Gastrocnemius medialis (tissue), 4 donors: ENCODE measurements around the gene SLC1A7. TPM values are rescaled to one million over a fixed set of nuclear protein-coding genes. Genes with fewer than 3 reads are reported as not detected.

Source experiments
- ATAC-seq, 2 donors: fragments of 150-250 bp; one replicate each; pipeline ENCODE4 v1.9.1; 2016
- DNase-seq, 2 donors: peaks; one replicate each; pipeline ENCODE4 v3.0.0-alpha.2; 2019
- H3K27ac ChIP-seq, 4 donors: fragments of 200-600 bp; sonication (generic); 1 replicate in 1 of 4; 2 replicates in 3 of 4; pipeline ENCODE4 v1.5.1; 2016 to 2018; ENCODE audit warnings: mild to moderate bottlenecking in 2 of 4, moderate library complexity in 1 of 4
- H3K27me3 ChIP-seq, 3 donors: fragments of 200-600 bp; sonication (generic) in 2 of 3; 1 replicate in 1 of 3; 2 replicates in 2 of 3; pipeline versions ENCODE4 v1.5.1 to v1.6.0; 2016 to 2019; ENCODE audit warnings: mild to moderate bottlenecking in 1 of 3, moderate library complexity in 1 of 3
- H3K36me3 ChIP-seq, 2 donors: fragments of 200-600 bp; sonication (generic) in 1 of 2; one replicate each; pipeline ENCODE4 v1.5.1; 2017 to 2018
- H3K4me1 ChIP-seq, 2 donors: fragments of 200-600 bp; sonication (generic) in 1 of 2; one replicate each; pipeline ENCODE4 v1.5.1; 2016 to 2017; ENCODE audit warnings: mild to moderate bottlenecking in 2 of 2
- H3K4me3 ChIP-seq, 4 donors: fragments of 200-600 bp; sonication (generic) in 3 of 4; 1 replicate in 1 of 4; 2 replicates in 3 of 4; pipeline ENCODE4 v1.5.1; 2016 to 2019; ENCODE audit warnings: mild to moderate bottlenecking in 2 of 4
- H3K9me3 ChIP-seq, 3 donors: fragments of 200-600 bp; sonication (generic) in 2 of 3; 1 replicate in 1 of 3; 2 replicates in 2 of 3; pipeline ENCODE4 v1.5.1; 2016 to 2019
- CTCF ChIP-seq, 5 experiments: fragments of 450-650 bp in 3 of 5; fragments of 200-600 bp in 2 of 5; sonication (generic) in 2 of 5; IDR thresholded peaks in 4 of 5; conservative IDR thresholded peaks in 1 of 5; 1 replicate in 4 of 5; 2 replicates in 1 of 5; pipeline ENCODE4 v1.5.1; 2016 to 2019; ENCODE audit warnings: antibody characterized with exemption in 5 of 5, mild to moderate bottlenecking in 3 of 5, moderate library complexity in 3 of 5
- POLR2A ChIP-seq, 2 donors: fragments of 450-650 bp; IDR thresholded peaks; one replicate each; pipeline ENCODE4 v1.6.1; 2017; ENCODE audit warnings: antibody characterized with exemption in 2 of 2, mild to moderate bottlenecking in 2 of 2, moderate library complexity in 2 of 2
- in situ Hi-C, 4 donors: fragments of 200-750 bp; cut with MboI; loops; one replicate each; pipeline versions ENCODE4 v1.15.0 to v1.8.0; 2017; ENCODE audit warnings: low sequenced_read_pairs in 4 of 4
- intact Hi-C: fragments of 100-400 bp; cut with DNase I; formaldehyde crosslinking; loops from one replicate; pipeline ENCODE4 v1.15.1; 2023; ENCODE audit warnings: low total_unique reads
- total RNA-seq, 4 donors: library from RNA; depleted of rRNA; stranded (reverse); fragments of >200 nt; gene quantifications; one replicate each; pipeline versions ENCODE4 v1.1.0 to v1.2.3, GENCODE V29; 2016

SLC1A7 gene
- total RNA-seq, 4 donors from 2014 or later, result 0.24 to 1.1 (median 0.25) TPM; not detected in 1

DNA sequence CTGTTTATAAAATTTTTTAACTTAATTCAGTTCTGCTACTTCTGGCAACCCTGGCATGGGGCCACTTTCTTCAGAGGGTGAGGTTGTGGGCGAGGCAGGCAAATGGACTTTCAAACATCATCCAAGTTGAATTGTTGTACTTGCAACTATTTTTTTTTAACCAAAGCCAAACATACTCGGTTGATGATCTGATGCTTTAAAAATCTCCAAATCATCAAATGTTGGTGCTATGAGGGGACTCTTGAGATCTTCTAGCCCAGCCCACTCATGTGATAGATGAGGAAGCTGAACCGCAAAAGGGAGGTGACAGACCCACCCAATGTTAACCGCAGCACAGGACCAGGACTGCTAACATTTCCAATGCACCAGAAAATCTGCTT, 6.7 kb downstream of the SLC1A7 start:
- Histone ChIP-seq H3K4me1 (peaks cover 0 to 5% of the 10 kb centered on the region in 2 donors), H3K27ac (no peak overlapping the region), H3K36me3 (no peaks in the 10 kb centered on the region), H3K9me3 (no peaks in the 10 kb centered on the region), H3K4me3 (no peak overlapping the region), H3K27me3 (no peaks in the 10 kb centered on the region)
- in situ Hi-C loops, result no loop called here
- TF ChIP-seq CTCF (IDR thresholded peaks at IDR 0.05 in 4 of 5, conservative IDR thresholded peaks at IDR 0.05 in 1 of 5) (no peak), POLR2A (IDR thresholded peaks at IDR 0.05) (no peak)
- DNase-seq (no peak), ATAC-seq (no peak)
- intact Hi-C loops, result no loop called here

GRCh38 chr1:53134961-53135734, 7.3 kb downstream of the SLC1A7 start:
- H3K4me1 ChIP-seq, result no peaks in the 10 kb centered on the region
- in situ Hi-C loops, result no loop called here
- no peaks in the 10 kb centered on the region for H3K27me3 ChIP-seq
- ATAC-seq (no peak), DNase-seq (no peak)
- intact Hi-C loops, result no loop called here
- no peak overlapping the region for H3K4me3 ChIP-seq
- H3K36me3 ChIP-seq, result no peaks in the 10 kb centered on the region
- no peaks in the 10 kb centered on the region for H3K9me3 ChIP-seq
- TF ChIP-seq CTCF (IDR thresholded peaks at IDR 0.05 in 4 of 5, conservative IDR thresholded peaks at IDR 0.05 in 1 of 5) (no peak), POLR2A (IDR thresholded peaks at IDR 0.05) (no peak)
- H3K27ac ChIP-seq, result no peak overlapping the region

DNA sequence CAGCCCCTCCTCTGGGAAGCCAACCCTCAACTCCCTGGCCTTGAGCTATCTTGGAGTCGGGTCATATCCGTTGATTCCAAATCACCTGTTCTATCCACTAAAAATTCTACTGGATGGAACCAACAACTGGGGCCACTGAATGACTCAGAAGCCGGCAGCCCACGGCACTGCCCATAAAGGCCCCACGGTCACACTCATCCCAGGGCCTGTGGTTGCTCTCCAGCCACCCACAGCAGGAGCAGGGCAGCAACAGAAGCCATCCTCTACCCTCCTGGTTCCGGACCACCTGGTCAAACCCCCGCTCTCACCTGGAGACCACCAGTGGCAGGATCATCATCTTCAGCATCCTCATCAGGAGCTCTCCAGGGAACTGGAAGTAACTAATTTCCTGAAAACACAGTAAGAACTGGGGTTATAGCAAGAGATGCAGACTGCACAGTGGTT, 8.4 kb downstream of the SLC1A7 start:
- Histone ChIP-seq H3K27ac (no peak overlapping the region), H3K9me3 (no peaks in the 10 kb centered on the region), H3K4me1 (no peaks in the 10 kb centered on the region), H3K27me3 (no peaks in the 10 kb centered on the region), H3K36me3 (no peaks in the 10 kb centered on the region), H3K4me3 (no peak overlapping the region)
- intact Hi-C loops (no loop called here), in situ Hi-C loops (no loop called here)
- ATAC-seq (no peak), DNase-seq (no peak)
- no peak for TF ChIP-seq POLR2A (IDR thresholded peaks at IDR 0.05)
- no peak for TF ChIP-seq CTCF (IDR thresholded peaks at IDR 0.05 in 4 of 5, conservative IDR thresholded peaks at IDR 0.05 in 1 of 5)

- Histone ChIP-seq H3K27me3 (no peaks in the 10 kb centered on the region), H3K36me3 (no peaks in the 10 kb centered on the region), H3K4me1 (no peaks in the 10 kb centered on the region), H3K4me3 (no peak overlapping the region), H3K27ac (no peak overlapping the region), H3K9me3 (no peaks in the 10 kb centered on the region)
- TF ChIP-seq POLR2A (IDR thresholded peaks at IDR 0.05), result no peak
- no peak for TF ChIP-seq CTCF (IDR thresholded peaks at IDR 0.05 in 4 of 5, conservative IDR thresholded peaks at IDR 0.05 in 1 of 5)
- in situ Hi-C loops, result no loop called here
- no peak for DNase-seq
- intact Hi-C loops, result no loop called here
- no peak for ATAC-seq
Observed at GRCh38 chr1:53133261-53134041, 9.0 kb downstream of the SLC1A7 start.
